Activated T-cell treated with anti-CD3 and anti-CD28 coated beads, Interleukin-2, amount 50 U/mL, for 72 hours (primary cell): Measurements from ENCODE around the gene INPP4A. TPM values are rescaled to one million over a fixed set of nuclear protein-coding genes. Genes with fewer than 3 reads are reported as not detected.

Source experiments
- ATAC-seq, 2 donors: fragments of 150-1000 bp; cut with Tn5 transposase; replicated peaks in 1 of 2; 2 replicates each; pipeline ENCODE4 v1.10.0; 2021; ENCODE audit warnings: moderate library complexity in 2 of 2, mild to moderate bottlenecking in 1 of 2
- DNase-seq, 2 donors: peaks; one replicate each; pipeline ENCODE4 v3.0.0; 2021 to 2022; ENCODE audit warnings: mixed read lengths in 1 of 2
- H3K27ac Mint-ChIP-seq: one replicate; pipeline ENCODE4 v1.8.0; 2022; ENCODE audit warnings: mild to moderate bottlenecking, moderate library complexity, mixed read lengths
- H3K27me3 Mint-ChIP-seq: one replicate; pipeline ENCODE4 v1.8.0; 2022; ENCODE audit warnings: low read depth, mixed read lengths
- H3K36me3 Mint-ChIP-seq, 2 donors: one replicate each; pipeline ENCODE4 v1.8.0; 2022; ENCODE audit warnings: mixed read lengths in 2 of 2, mild to moderate bottlenecking in 1 of 2; ENCODE audit not compliant: insufficient read depth in 2 of 2
- H3K4me1 Mint-ChIP-seq: one replicate; pipeline ENCODE4 v1.8.0; 2022; ENCODE audit warnings: low read depth, mixed read lengths
- H3K4me3 Mint-ChIP-seq, 2 donors: one replicate each; pipeline ENCODE4 v1.8.0; 2022; ENCODE audit warnings: mild to moderate bottlenecking in 2 of 2, mixed read lengths in 2 of 2, moderate library complexity in 2 of 2
- H3K9me3 Mint-ChIP-seq, 2 donors: one replicate each; pipeline ENCODE4 v1.8.0; 2022; ENCODE audit warnings: mixed read lengths in 2 of 2
- total RNA-seq, 2 donors: library from RNA; stranded (reverse); gene quantifications; one replicate each; pipeline ENCODE4 v1.2.3, GENCODE V29; 2022

Gene INPP4A
- total RNA-seq, 2 donors from 2014 or later, result 51.6 to 55.1 TPM

GRCh38 chr2:98458207-98458606 is 13.5 kb downstream of the INPP4A start:
- DNase-seq (peak in 1 of 2 donors; percentile 53), ATAC-seq (peak; percentile 61 to 62)
- peaks cover 2 to 5% of the 10 kb centered on the region in 2 donors for H3K36me3 Mint-ChIP-seq
- H3K27me3 Mint-ChIP-seq, result no peaks in the 10 kb centered on the region
- peak overlapping the region; percentile 46 to 68 for H3K4me3 Mint-ChIP-seq
- peak overlapping the region; percentile 70 for H3K27ac Mint-ChIP-seq
- peaks cover 0 to 2% of the 10 kb centered on the region in 2 donors for H3K9me3 Mint-ChIP-seq
- peaks cover 91% of the 10 kb centered on the region for H3K4me1 Mint-ChIP-seq

GRCh38 chr2:98458667-98459380 is 14.2 kb downstream of the INPP4A start:
- Mint-ChIP-seq H3K27me3 (no peaks in the 10 kb centered on the region), H3K4me1 (peaks cover 91% of the 10 kb centered on the region), H3K36me3 (peaks cover 2 to 3% of the 10 kb centered on the region in 2 donors), H3K4me3 (peak overlapping the region; percentile 46 to 72), H3K9me3 (no peaks in the 10 kb centered on the region), H3K27ac (peak overlapping the region; percentile 70)
- ATAC-seq (no peak), DNase-seq (no peak)

- Mint-ChIP-seq H3K36me3 (peaks cover 2 to 3% of the 10 kb centered on the region in 2 donors), H3K4me3 (peak overlapping the region; percentile 72), H3K9me3 (no peaks in the 10 kb centered on the region), H3K27me3 (no peaks in the 10 kb centered on the region), H3K4me1 (peaks cover 91% of the 10 kb centered on the region), H3K27ac (peak overlapping the region; percentile 90)
- no peak for DNase-seq
- peak in 1 of 2 donors; percentile 15 for ATAC-seq
Observed at GRCh38 chr2:98459496-98460175, 15.0 kb downstream of the INPP4A start.

- peak; percentile 79 to 83 for DNase-seq
- Mint-ChIP-seq H3K27ac (peak overlapping the region; percentile 90), H3K4me1 (peaks cover 91% of the 10 kb centered on the region), H3K36me3 (peaks cover 2 to 3% of the 10 kb centered on the region in 2 donors), H3K9me3 (no peaks in the 10 kb centered on the region), H3K27me3 (no peaks in the 10 kb centered on the region), H3K4me3 (peak overlapping the region; percentile 72)
- ATAC-seq, result peak; percentile 71 to 72
Observed at GRCh38 chr2:98460573-98461497, 16.2 kb downstream of the INPP4A start.

GRCh38 chr2:98461498-98462049 is 16.9 kb downstream of the INPP4A start:
- H3K27me3 Mint-ChIP-seq, result no peaks in the 10 kb centered on the region
- DNase-seq (no peak), ATAC-seq (no peak)
- peak overlapping the region; percentile 90 for H3K27ac Mint-ChIP-seq
- H3K36me3 Mint-ChIP-seq, result peaks cover under 1 to 2% of the 10 kb centered on the region in 2 donors
- peaks cover 91% of the 10 kb centered on the region for H3K4me1 Mint-ChIP-seq
- peak overlapping the region; percentile 27 to 72 for H3K4me3 Mint-ChIP-seq
- H3K9me3 Mint-ChIP-seq, result no peaks in the 10 kb centered on the region

- Mint-ChIP-seq H3K27me3 (no peaks in the 10 kb centered on the region), H3K36me3 (no peaks in the 10 kb centered on the region), H3K4me3 (peak overlapping the region; percentile 73 to 79), H3K9me3 (no peaks in the 10 kb centered on the region), H3K27ac (peak overlapping the region; percentile 55), H3K4me1 (peaks cover 94% of the 10 kb centered on the region)
- no peak for ATAC-seq
- no peak for DNase-seq
Observed at GRCh38 chr2:98463081-98463481, 18.4 kb downstream of the INPP4A start.

- Mint-ChIP-seq H3K36me3 (peaks cover 0 to under 1% of the 10 kb centered on the region in 2 donors), H3K4me3 (peak overlapping the region; percentile 73 to 79), H3K27me3 (no peaks in the 10 kb centered on the region), H3K27ac (peak overlapping the region; percentile 66), H3K9me3 (no peaks in the 10 kb centered on the region), H3K4me1 (peaks cover 94% of the 10 kb centered on the region)
- DNase-seq (no peak), ATAC-seq (no peak)
Observed at GRCh38 chr2:98463551-98463971, 18.9 kb downstream of the INPP4A start.

- H3K9me3 Mint-ChIP-seq, result no peaks in the 10 kb centered on the region
- no peaks in the 10 kb centered on the region for H3K27me3 Mint-ChIP-seq
- DNase-seq (peak in 1 of 2 donors; percentile 52), ATAC-seq (peak; percentile 4 to 27)
- peak overlapping the region; percentile 73 to 79 for H3K4me3 Mint-ChIP-seq
- H3K4me1 Mint-ChIP-seq, result peaks cover 94% of the 10 kb centered on the region
- H3K27ac Mint-ChIP-seq, result peak overlapping the region; percentile 66
- peaks cover 0 to 3% of the 10 kb centered on the region in 2 donors for H3K36me3 Mint-ChIP-seq
Observed at GRCh38 chr2:98463988-98464771, 19.5 kb downstream of the INPP4A start.

- Mint-ChIP-seq H3K27me3 (no peaks in the 10 kb centered on the region), H3K4me1 (peaks cover 94% of the 10 kb centered on the region), H3K27ac (peak overlapping the region; percentile 66), H3K4me3 (peak overlapping the region; percentile 73 to 79), H3K9me3 (no peaks in the 10 kb centered on the region), H3K36me3 (peaks cover 0 to 4% of the 10 kb centered on the region in 2 donors)
- peak; percentile 29 to 31 for ATAC-seq
- peak in 1 of 2 donors; percentile 44 for DNase-seq
Observed at GRCh38 chr2:98464772-98465310, 20.2 kb downstream of the INPP4A start.

- ATAC-seq (peak; percentile 24 to 35), DNase-seq (peak; percentile 66 to 71)
- Mint-ChIP-seq H3K27ac (peak overlapping the region; percentile 66), H3K36me3 (peaks cover 0 to 4% of the 10 kb centered on the region in 2 donors), H3K9me3 (no peaks in the 10 kb centered on the region), H3K4me1 (peaks cover 94% of the 10 kb centered on the region), H3K27me3 (no peaks in the 10 kb centered on the region), H3K4me3 (peak overlapping the region; percentile 73 to 79)
Observed at GRCh38 chr2:98465456-98466226, 21.0 kb downstream of the INPP4A start.

GRCh38 chr2:98467082-98467536 is 22.5 kb downstream of the INPP4A start:
- Mint-ChIP-seq H3K36me3 (peaks cover 2 to 4% of the 10 kb centered on the region in 2 donors), H3K9me3 (no peaks in the 10 kb centered on the region), H3K27ac (peak overlapping the region; percentile 66), H3K27me3 (no peaks in the 10 kb centered on the region), H3K4me1 (peaks cover 94% of the 10 kb centered on the region), H3K4me3 (peak overlapping the region; percentile 73 to 79)
- ATAC-seq (no peak), DNase-seq (no peak)
